K562 (cell line): ENCODE measurements around the gene BRD7. TPM values are rescaled to one million over a fixed set of nuclear protein-coding genes. Genes with fewer than 3 reads are reported as not detected.

ENCODE experiments used
- ATAC-seq: fragments of 200-7000 bp; cut with Tn5 transposase; 3 replicates; pipeline ENCODE4 v1.9.1; 2020; ENCODE audit warnings: moderate library complexity
- BruUV-seq: library from RNA; stranded (reverse); fragments of 400-500 nt; replicated peaks from 2 replicates; lab custom pipeline; 2021; lab: Mats Ljungman, UMichigan
- CTCF ChIA-PET: fragments of 300-600 bp; formaldehyde crosslinking; extraction: SDS; loops from one replicate; lab custom pipeline; 2021; ENCODE audit warnings: low intra/inter-chr PET ratio; lab: Yijun Ruan, JAX
- POLR2A ChIA-PET: fragments of 300-600, 350-650 bp; sonication (Branson Sonifier 250); formaldehyde crosslinking; extraction: SDS; loops from one replicate; lab custom pipeline; 2021; ENCODE audit warnings: antibody characterized with exemption, inconsistent platforms; lab: Yijun Ruan, JAX
- DNase-seq, 4 experiments: peaks; one replicate each; pipeline versions ENCODE4 v3.0.0 to v3.0.0-alpha.2; 2011 to 2018; ENCODE audit warnings: low spot score in 3 of 4, mixed read lengths in 3 of 4; ENCODE audit errors: extremely low read depth in 1 of 4
- FAIRE-seq: peaks from 2 replicates; lab custom pipeline; 2011; peaks lifted over from hg19 to GRCh38; lab: Jason Lieb, UNC
- H2AFZ ChIP-seq: 2 replicates; pipeline ENCODE4 v1.6.0; 2011; ENCODE audit warnings: low read depth, low read length, control low read depth, inconsistent platforms
- H3K27ac ChIP-seq: fragments of 200-600 bp; 3 replicates; pipeline ENCODE4 v1.8.0; 2011; ENCODE audit warnings: low read depth, mild to moderate bottlenecking, control low read depth, inconsistent platforms, low read length, moderate library complexity, mixed read lengths; ENCODE audit errors: extremely low read depth
- H3K27me3 ChIP-seq, 2 experiments: fragments of 300-600 bp in 1 of 2; 2 replicates in 1 of 2; 3 replicates in 1 of 2; pipeline versions ENCODE4 v1.6.0 to v1.8.0; 2011; ENCODE audit warnings: inconsistent platforms in 2 of 2, low read length in 2 of 2, mild to moderate bottlenecking in 1 of 2, mixed read lengths in 1 of 2, moderate library complexity in 1 of 2; ENCODE audit not compliant: control insufficient read depth in 2 of 2, insufficient read depth in 2 of 2
- H3K36me3 ChIP-seq: fragments of 300-600 bp; 3 replicates; pipeline ENCODE4 v1.8.0; 2011; ENCODE audit warnings: mild to moderate bottlenecking, low read length, inconsistent platforms; ENCODE audit not compliant: control insufficient read depth, insufficient read depth
- H3K4me1 ChIP-seq, 2 experiments: fragments of 200-600 bp in 1 of 2; replicated peaks in 1 of 2; 2 replicates in 1 of 2; 3 replicates in 1 of 2; pipeline versions ENCODE4 v1.5.1 to v1.8.0; 2011; ENCODE audit warnings: inconsistent platforms in 2 of 2, low read length in 2 of 2, mild to moderate bottlenecking in 1 of 2, mixed read lengths in 1 of 2, moderate library complexity in 1 of 2; ENCODE audit not compliant: control insufficient read depth in 2 of 2, insufficient read depth in 2 of 2
- H3K4me2 ChIP-seq: 2 replicates; pipeline ENCODE4 v1.6.1; 2011; ENCODE audit warnings: low read length, control low read depth, inconsistent platforms, mixed read lengths; ENCODE audit not compliant: insufficient read depth
- H3K4me3 ChIP-seq: fragments of 200-600 bp; sonication (generic), shearing (Covaris generic); 2 replicates; pipeline ENCODE4 v1.5.1; 2016; ENCODE audit warnings: control low read depth, inconsistent platforms
- H3K79me2 ChIP-seq: fragments of 200-600 bp; 3 replicates; pipeline ENCODE4 v1.8.0; 2011; ENCODE audit warnings: low read length, inconsistent platforms; ENCODE audit not compliant: control insufficient read depth, insufficient read depth
- H3K9ac ChIP-seq, 2 experiments: 2 replicates each; pipeline versions ENCODE4 v1.6.0 to v1.6.1; 2011; ENCODE audit warnings: low read depth in 2 of 2, low read length in 2 of 2, control low read depth in 1 of 2, inconsistent platforms in 1 of 2, mild to moderate bottlenecking in 1 of 2, mixed read lengths in 1 of 2; ENCODE audit not compliant: insufficient read depth in 1 of 2
- H3K9me1 ChIP-seq: one replicate; pipeline ENCODE4 v1.6.0; 2011; ENCODE audit warnings: inconsistent platforms, mild to moderate bottlenecking, low read length, moderate library complexity; ENCODE audit not compliant: control insufficient read depth, insufficient read depth
- H3K9me3 ChIP-seq: replicated peaks from 2 replicates; pipeline ENCODE4 v1.5.1; 2011; ENCODE audit warnings: low read depth, low read length, inconsistent platforms; ENCODE audit not compliant: control insufficient read depth, insufficient read depth
- H4K20me1 ChIP-seq: replicated peaks from 2 replicates; pipeline ENCODE4 v1.6.1; 2011; ENCODE audit warnings: low read length, inconsistent platforms, mixed read lengths; ENCODE audit not compliant: control insufficient read depth, insufficient read depth
- HDAC2 ChIP-seq: fragments of 450-650 bp; IDR thresholded peaks from 2 replicates; pipeline ENCODE4 v1.6.1; 2016; ENCODE audit warnings: mild to moderate bottlenecking
- SRSF1 ChIP-seq: fragments of 200-400 bp; formaldehyde crosslinking; IDR thresholded peaks from 2 replicates; pipeline ENCODE4 v1.6.1; 2017; ENCODE audit warnings: mild to moderate bottlenecking, low read depth, low read length, moderate library complexity
- TGIF2 ChIP-seq: sonication (generic); formaldehyde crosslinking; IDR thresholded peaks from 2 replicates; pipeline ENCODE4 v1.8.1; 2022; ENCODE audit warnings: mild to moderate bottlenecking, missing genetic modification reagents, moderate library complexity
- ZNF324 ChIP-seq: fragments of 250-450 bp; sonication (Bioruptor Pico); IDR thresholded peaks from 2 replicates; pipeline ENCODE4 v1.4.0; 2020; ENCODE audit warnings: mild to moderate bottlenecking
- WGBS: fragments of 100-300 bp; shearing (Covaris generic); methylation state at CpG from one replicate; pipeline ENCODE4 v1.1.6; 2016; ENCODE audit warnings: low coverage, mixed read lengths; ENCODE audit not compliant: insufficient coverage; ENCODE audit errors: missing lambda C conversion rate; 5-methylcytosine and 5-hydroxymethylcytosine counted together
- in situ Hi-C: fragments of 300-500 bp; cut with MboI; formaldehyde crosslinking; loops from 4 replicates; pipeline ENCODE4 v1.15.0; 2018; ENCODE audit warnings: inconsistent platforms, mixed read lengths
- intact Hi-C: fragments of 100-400 bp; cut with micrococcal nuclease; formaldehyde crosslinking; loops from 2 replicates; pipeline ENCODE4 v1.14.2; 2022
- polyA plus RNA-seq, 8 experiments: library from polyadenylated mRNA; depleted of rRNA in 4 of 8; stranded (reverse) in 5 of 8; unstranded in 3 of 8; fragments of >200 nt; fragmentation: Nextera tagmentation in 2 of 8; fragmentation: Illumina TruSeq in 1 of 8; extraction: Ambion mirVana in 2 of 8; extraction: Trizol in 1 of 8; gene quantifications; 2 replicates each; pipeline versions ENCODE4 v1.2.1 to v1.2.3, GENCODE V29; 2011 to 2014; ENCODE audit warnings: inconsistent platforms in 1 of 8, missing spikeins in 1 of 8
- total RNA-seq, 7 experiments: library from RNA; depleted of rRNA in 6 of 7; stranded (reverse); fragments of >200 nt in 6 of 7; fragmentation: Illumina TruSeq in 2 of 7; extraction: Trizol in 2 of 7; gene quantifications; 2 replicates each; pipeline versions ENCODE4 v1.2.1 to v1.2.3, GENCODE V29; 2011 to 2021; ENCODE audit warnings: low replicate concordance in 1 of 7
- TF ChIP-seq, protein P1 (sequence below): fragments of 250-450 bp; sonication (Bioruptor Pico); IDR thresholded peaks from 2 replicates; pipeline ENCODE4 v1.5.0; 2021
- TF ChIP-seq, protein P2 (sequence below): fragments of 450-650 bp; IDR thresholded peaks from 2 replicates; pipeline ENCODE4 v1.6.1; 2017; ENCODE audit warnings: antibody characterized with exemption

Gene BRD7
- total and polyA plus RNA-seq, 9 of the 15 experiments (the other 6 are each of a cell fraction or from before 2014, with no cell fraction given): 20.6 to 101 (median 68.7) TPM

DNA sequence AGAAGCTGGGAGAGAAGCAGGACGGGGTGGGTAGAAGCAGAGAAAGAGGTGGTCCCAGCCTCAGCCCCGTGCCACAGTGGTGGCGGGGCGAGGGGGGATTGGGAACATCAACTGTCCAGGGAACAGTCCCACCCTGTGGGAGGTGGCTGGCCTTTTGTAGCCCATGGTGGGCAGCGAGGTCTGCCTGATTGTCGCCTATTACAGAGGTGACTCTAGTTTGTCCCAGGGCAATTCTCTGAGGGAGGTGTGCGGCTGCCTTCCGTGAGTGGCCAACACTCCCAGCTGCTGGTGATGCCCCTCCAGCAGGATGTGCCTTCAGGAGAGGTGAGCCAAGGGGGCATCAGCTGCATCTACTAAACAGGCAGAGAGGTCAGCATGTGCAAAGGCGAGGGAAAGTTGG, 5.0 kb upstream of the BRD7 start:
- Histone ChIP-seq H3K36me3 (no peaks in the 10 kb centered on the region), H3K9me3 (no peaks in the 10 kb centered on the region; the same call in 1 of the 2 replicates), H4K20me1 (no peaks in the 10 kb centered on the region; the same call in 1 of the 2 replicates), H3K9me1 (no peaks in the 10 kb centered on the region), H3K4me1 (peaks cover 4 to 7% of the 10 kb centered on the region in 2 experiments; a peak in 2 of 5 replicates), H3K4me2 (no peak overlapping the region), H3K27me3 (peaks cover 4 to 24% of the 10 kb centered on the region in 2 experiments; a peak in 3 of 5 replicates), H2AFZ (no peak overlapping the region), H3K9ac (peak overlapping the region in 1 of 2 experiments; percentile 37; a peak in 1 of 4 replicates), H3K4me3 (no peak overlapping the region), H3K79me2 (no peaks in the 10 kb centered on the region), H3K27ac (no peak overlapping the region)
- DNase-seq: no peak
- TF ChIP-seq ZNF324 (no peak), HDAC2 (no peak), SRSF1 (no peak), TGIF2 (CRISPR knock-in tag) (no peak)
- TF ChIP-seq, protein P1, sequence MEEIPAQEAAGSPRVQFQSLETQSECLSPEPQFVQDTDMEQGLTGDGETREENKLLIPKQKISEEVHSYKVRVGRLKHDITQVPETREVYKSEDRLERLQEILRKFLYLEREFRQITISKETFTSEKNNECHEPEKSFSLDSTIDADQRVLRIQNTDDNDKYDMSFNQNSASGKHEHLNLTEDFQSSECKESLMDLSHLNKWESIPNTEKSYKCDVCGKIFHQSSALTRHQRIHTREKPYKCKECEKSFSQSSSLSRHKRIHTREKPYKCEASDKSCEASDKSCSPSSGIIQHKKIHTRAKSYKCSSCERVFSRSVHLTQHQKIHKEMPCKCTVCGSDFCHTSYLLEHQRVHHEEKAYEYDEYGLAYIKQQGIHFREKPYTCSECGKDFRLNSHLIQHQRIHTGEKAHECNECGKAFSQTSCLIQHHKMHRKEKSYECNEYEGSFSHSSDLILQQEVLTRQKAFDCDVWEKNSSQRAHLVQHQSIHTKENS: no peak
- TF ChIP-seq, protein P2, sequence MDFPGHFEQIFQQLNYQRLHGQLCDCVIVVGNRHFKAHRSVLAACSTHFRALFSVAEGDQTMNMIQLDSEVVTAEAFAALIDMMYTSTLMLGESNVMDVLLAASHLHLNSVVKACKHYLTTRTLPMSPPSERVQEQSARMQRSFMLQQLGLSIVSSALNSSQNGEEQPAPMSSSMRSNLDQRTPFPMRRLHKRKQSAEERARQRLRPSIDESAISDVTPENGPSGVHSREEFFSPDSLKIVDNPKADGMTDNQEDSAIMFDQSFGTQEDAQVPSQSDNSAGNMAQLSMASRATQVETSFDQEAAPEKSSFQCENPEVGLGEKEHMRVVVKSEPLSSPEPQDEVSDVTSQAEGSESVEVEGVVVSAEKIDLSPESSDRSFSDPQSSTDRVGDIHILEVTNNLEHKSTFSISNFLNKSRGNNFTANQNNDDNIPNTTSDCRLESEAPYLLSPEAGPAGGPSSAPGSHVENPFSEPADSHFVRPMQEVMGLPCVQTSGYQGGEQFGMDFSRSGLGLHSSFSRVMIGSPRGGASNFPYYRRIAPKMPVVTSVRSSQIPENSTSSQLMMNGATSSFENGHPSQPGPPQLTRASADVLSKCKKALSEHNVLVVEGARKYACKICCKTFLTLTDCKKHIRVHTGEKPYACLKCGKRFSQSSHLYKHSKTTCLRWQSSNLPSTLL: no peak
- WGBS: 0% methylated on average over 8 of the region's 9 CpGs
- POLR2A ChIA-PET: no interaction called here
- intact Hi-C loops: loop anchor here (2.0 to 5.0 kb wide), 2 partner anchors 291 to 434 kb away; no protein-coding TSS in a partner anchor
- no TSS peak for BruUV-seq
- no peak for FAIRE-seq
- in situ Hi-C loops: loop anchor here (10.0 kb wide), 2 partner anchors 291 to 441 kb away; no protein-coding TSS in a partner anchor
- ATAC-seq: no peak
- CTCF ChIA-PET: no interaction called here
